ENCODE results near the gene TAS1R1. TPM values are rescaled to one million over a fixed set of nuclear protein-coding genes. Genes with fewer than 3 reads are reported as not detected.

The TAS1R1 gene
- total and polyA plus RNA-seq, 9 of the 15 experiments (the other 6 are each of a cell fraction or from before 2014, with no cell fraction given) = 0.06 TPM; not detected in 8

DNA sequence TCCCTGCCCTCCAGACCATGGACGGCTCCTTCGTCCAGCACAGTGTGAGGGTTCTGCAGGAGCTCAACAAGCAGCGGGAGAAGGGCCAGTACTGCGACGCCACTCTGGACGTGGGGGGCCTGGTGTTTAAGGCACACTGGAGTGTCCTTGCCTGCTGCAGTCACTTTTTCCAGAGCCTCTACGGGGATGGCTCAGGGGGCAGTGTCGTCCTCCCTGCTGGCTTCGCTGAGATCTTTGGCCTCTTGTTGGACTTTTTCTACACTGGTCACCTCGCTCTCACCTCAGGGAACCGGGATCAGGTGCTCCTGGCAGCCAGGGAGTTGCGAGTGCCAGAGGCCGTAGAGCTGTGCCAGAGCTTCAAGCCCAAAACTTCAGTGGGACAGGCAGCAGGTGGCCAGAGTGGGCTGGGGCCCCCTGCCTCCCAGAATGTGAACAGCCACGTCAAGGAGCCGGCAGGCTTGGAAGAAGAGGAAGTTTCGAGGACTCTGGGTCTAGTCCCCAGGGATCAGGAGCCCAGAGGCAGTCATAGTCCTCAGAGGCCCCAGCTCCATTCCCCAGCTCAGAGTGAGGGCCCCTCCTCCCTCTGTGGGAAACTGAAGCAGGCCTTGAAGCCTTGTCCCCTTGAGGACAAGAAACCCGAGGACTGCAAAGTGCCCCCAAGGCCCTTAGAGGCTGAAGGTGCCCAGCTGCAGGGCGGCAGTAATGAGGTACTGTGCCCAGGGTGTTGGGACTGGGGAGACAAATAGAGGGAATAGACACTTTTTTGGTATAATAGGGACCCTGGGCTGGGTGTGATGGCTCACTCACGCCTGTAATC lies 25.7 kb downstream of the TAS1R1 start (continued):
- TF ChIP-seq, protein P1, sequence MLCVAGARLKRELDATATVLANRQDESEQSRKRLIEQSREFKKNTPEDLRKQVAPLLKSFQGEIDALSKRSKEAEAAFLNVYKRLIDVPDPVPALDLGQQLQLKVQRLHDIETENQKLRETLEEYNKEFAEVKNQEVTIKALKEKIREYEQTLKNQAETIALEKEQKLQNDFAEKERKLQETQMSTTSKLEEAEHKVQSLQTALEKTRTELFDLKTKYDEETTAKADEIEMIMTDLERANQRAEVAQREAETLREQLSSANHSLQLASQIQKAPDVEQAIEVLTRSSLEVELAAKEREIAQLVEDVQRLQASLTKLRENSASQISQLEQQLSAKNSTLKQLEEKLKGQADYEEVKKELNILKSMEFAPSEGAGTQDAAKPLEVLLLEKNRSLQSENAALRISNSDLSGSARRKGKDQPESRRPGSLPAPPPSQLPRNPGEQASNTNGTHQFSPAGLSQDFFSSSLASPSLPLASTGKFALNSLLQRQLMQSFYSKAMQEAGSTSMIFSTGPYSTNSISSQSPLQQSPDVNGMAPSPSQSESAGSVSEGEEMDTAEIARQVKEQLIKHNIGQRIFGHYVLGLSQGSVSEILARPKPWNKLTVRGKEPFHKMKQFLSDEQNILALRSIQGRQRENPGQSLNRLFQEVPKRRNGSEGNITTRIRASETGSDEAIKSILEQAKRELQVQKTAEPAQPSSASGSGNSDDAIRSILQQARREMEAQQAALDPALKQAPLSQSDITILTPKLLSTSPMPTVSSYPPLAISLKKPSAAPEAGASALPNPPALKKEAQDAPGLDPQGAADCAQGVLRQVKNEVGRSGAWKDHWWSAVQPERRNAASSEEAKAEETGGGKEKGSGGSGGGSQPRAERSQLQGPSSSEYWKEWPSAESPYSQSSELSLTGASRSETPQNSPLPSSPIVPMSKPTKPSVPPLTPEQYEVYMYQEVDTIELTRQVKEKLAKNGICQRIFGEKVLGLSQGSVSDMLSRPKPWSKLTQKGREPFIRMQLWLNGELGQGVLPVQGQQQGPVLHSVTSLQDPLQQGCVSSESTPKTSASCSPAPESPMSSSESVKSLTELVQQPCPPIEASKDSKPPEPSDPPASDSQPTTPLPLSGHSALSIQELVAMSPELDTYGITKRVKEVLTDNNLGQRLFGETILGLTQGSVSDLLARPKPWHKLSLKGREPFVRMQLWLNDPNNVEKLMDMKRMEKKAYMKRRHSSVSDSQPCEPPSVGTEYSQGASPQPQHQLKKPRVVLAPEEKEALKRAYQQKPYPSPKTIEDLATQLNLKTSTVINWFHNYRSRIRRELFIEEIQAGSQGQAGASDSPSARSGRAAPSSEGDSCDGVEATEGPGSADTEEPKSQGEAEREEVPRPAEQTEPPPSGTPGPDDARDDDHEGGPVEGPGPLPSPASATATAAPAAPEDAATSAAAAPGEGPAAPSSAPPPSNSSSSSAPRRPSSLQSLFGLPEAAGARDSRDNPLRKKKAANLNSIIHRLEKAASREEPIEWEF (CRISPR knock-in tag; IDR thresholded peaks at IDR 0.05) = no peak
- TF ChIP-seq, protein P2, sequence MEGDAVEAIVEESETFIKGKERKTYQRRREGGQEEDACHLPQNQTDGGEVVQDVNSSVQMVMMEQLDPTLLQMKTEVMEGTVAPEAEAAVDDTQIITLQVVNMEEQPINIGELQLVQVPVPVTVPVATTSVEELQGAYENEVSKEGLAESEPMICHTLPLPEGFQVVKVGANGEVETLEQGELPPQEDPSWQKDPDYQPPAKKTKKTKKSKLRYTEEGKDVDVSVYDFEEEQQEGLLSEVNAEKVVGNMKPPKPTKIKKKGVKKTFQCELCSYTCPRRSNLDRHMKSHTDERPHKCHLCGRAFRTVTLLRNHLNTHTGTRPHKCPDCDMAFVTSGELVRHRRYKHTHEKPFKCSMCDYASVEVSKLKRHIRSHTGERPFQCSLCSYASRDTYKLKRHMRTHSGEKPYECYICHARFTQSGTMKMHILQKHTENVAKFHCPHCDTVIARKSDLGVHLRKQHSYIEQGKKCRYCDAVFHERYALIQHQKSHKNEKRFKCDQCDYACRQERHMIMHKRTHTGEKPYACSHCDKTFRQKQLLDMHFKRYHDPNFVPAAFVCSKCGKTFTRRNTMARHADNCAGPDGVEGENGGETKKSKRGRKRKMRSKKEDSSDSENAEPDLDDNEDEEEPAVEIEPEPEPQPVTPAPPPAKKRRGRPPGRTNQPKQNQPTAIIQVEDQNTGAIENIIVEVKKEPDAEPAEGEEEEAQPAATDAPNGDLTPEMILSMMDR (IDR thresholded peaks at IDR 0.05 in 2 of 3, conservative IDR thresholded peaks at IDR 0.05 in 1 of 3; ENCODE audit: insufficient read depth in 2 of 3, low read depth in 1 of 3, low read length in 3 of 3) = peak; percentile 59 to 69 (median 67)
- TF ChIP-seq RCOR1 (IDR thresholded peaks at IDR 0.05; ENCODE audit: borderline replicate concordance in 1 of 2, low read depth in 2 of 2, low read length in 2 of 2) = 0 out of 4 replicates have a peak, but pooled peaks of 1 of the 2 experiments have one; percentile 23
- TF ChIP-seq, protein P3, sequence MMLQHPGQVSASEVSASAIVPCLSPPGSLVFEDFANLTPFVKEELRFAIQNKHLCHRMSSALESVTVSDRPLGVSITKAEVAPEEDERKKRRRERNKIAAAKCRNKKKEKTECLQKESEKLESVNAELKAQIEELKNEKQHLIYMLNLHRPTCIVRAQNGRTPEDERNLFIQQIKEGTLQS (IDR thresholded peaks at IDR 0.05) = no peak
- TF ChIP-seq, protein P3 (CRISPR knock-in tag; conservative IDR thresholded peaks at IDR 0.05) = 0 out of 2 replicates have a peak, but pooled peaks have one; percentile 34
- peak; percentile 62; the same call in 1 of the 2 replicates for TF ChIP-seq ZBTB7A (IDR thresholded peaks at IDR 0.05; ENCODE audit: borderline replicate concordance, control insufficient read depth, low read depth, low read length)
- TF ChIP-seq ZNF696 (CRISPR knock-in tag; conservative IDR thresholded peaks at IDR 0.05) = no peak
- TF ChIP-seq CREB1 (IDR thresholded peaks at IDR 0.05) = no peak
- peak; percentile 68 for TF ChIP-seq CREB1 (CRISPR knock-in tag; IDR thresholded peaks at IDR 0.05)
- peak; percentile 28 for TF ChIP-seq KDM5B (IDR thresholded peaks at IDR 0.05; ENCODE audit: insufficient replicate concordance, low read depth, low read length)
- TF ChIP-seq LARP7 (IDR thresholded peaks at IDR 0.05) = no peak
- no peak for TF ChIP-seq NCOA4 (IDR thresholded peaks at IDR 0.05; ENCODE audit: partially characterized antibody)
- peak; percentile 71 for TF ChIP-seq CREM (IDR thresholded peaks at IDR 0.05; ENCODE audit: low read depth)
